K562 (cell line): Measurements from ENCODE around the gene TMOD3. TPM values are rescaled to one million over a fixed set of nuclear protein-coding genes. Genes with fewer than 3 reads are reported as not detected.
A peak's percentile ranks its signal among the peaks of the same experiment; 100 is the strongest.

Experiments used
- ATAC-seq: fragments of 200-7000 bp; cut with Tn5 transposase; 3 replicates; pipeline ENCODE4 v1.9.1; 2020; ENCODE audit warnings: moderate library complexity
- BruUV-seq: library from RNA; stranded (reverse); fragments of 400-500 nt; replicated peaks from 2 replicates; lab custom pipeline; 2021; lab: Mats Ljungman, UMichigan
- CTCF ChIA-PET: fragments of 300-600 bp; formaldehyde crosslinking; extraction: SDS; loops from one replicate; lab custom pipeline; 2021; ENCODE audit warnings: low intra/inter-chr PET ratio; lab: Yijun Ruan, JAX
- POLR2A ChIA-PET: fragments of 300-600, 350-650 bp; sonication (Branson Sonifier 250); formaldehyde crosslinking; extraction: SDS; loops from one replicate; lab custom pipeline; 2021; ENCODE audit warnings: antibody characterized with exemption, inconsistent platforms; lab: Yijun Ruan, JAX
- DNase-seq, 4 experiments: peaks; one replicate each; pipeline versions ENCODE4 v3.0.0 to v3.0.0-alpha.2; 2011 to 2018; ENCODE audit warnings: low spot score in 3 of 4, mixed read lengths in 3 of 4; ENCODE audit errors: extremely low read depth in 1 of 4
- FAIRE-seq: peaks from 2 replicates; lab custom pipeline; 2011; peaks lifted over from hg19 to GRCh38; lab: Jason Lieb, UNC
- H2AFZ ChIP-seq: 2 replicates; pipeline ENCODE4 v1.6.0; 2011; ENCODE audit warnings: low read depth, low read length, control low read depth, inconsistent platforms
- H3K27ac ChIP-seq: fragments of 200-600 bp; 3 replicates; pipeline ENCODE4 v1.8.0; 2011; ENCODE audit warnings: low read depth, mild to moderate bottlenecking, control low read depth, inconsistent platforms, low read length, moderate library complexity, mixed read lengths; ENCODE audit errors: extremely low read depth
- H3K27me3 ChIP-seq, 2 experiments: fragments of 300-600 bp in 1 of 2; 2 replicates in 1 of 2; 3 replicates in 1 of 2; pipeline versions ENCODE4 v1.6.0 to v1.8.0; 2011; ENCODE audit warnings: inconsistent platforms in 2 of 2, low read length in 2 of 2, mild to moderate bottlenecking in 1 of 2, mixed read lengths in 1 of 2, moderate library complexity in 1 of 2; ENCODE audit not compliant: control insufficient read depth in 2 of 2, insufficient read depth in 2 of 2
- H3K36me3 ChIP-seq: fragments of 300-600 bp; 3 replicates; pipeline ENCODE4 v1.8.0; 2011; ENCODE audit warnings: mild to moderate bottlenecking, low read length, inconsistent platforms; ENCODE audit not compliant: control insufficient read depth, insufficient read depth
- H3K4me1 ChIP-seq, 2 experiments: fragments of 200-600 bp in 1 of 2; replicated peaks in 1 of 2; 2 replicates in 1 of 2; 3 replicates in 1 of 2; pipeline versions ENCODE4 v1.5.1 to v1.8.0; 2011; ENCODE audit warnings: inconsistent platforms in 2 of 2, low read length in 2 of 2, mild to moderate bottlenecking in 1 of 2, mixed read lengths in 1 of 2, moderate library complexity in 1 of 2; ENCODE audit not compliant: control insufficient read depth in 2 of 2, insufficient read depth in 2 of 2
- H3K4me2 ChIP-seq: 2 replicates; pipeline ENCODE4 v1.6.1; 2011; ENCODE audit warnings: low read length, control low read depth, inconsistent platforms, mixed read lengths; ENCODE audit not compliant: insufficient read depth
- H3K4me3 ChIP-seq: fragments of 200-600 bp; sonication (generic), shearing (Covaris generic); 2 replicates; pipeline ENCODE4 v1.5.1; 2016; ENCODE audit warnings: control low read depth, inconsistent platforms
- H3K79me2 ChIP-seq: fragments of 200-600 bp; 3 replicates; pipeline ENCODE4 v1.8.0; 2011; ENCODE audit warnings: low read length, inconsistent platforms; ENCODE audit not compliant: control insufficient read depth, insufficient read depth
- H3K9ac ChIP-seq, 2 experiments: 2 replicates each; pipeline versions ENCODE4 v1.6.0 to v1.6.1; 2011; ENCODE audit warnings: low read depth in 2 of 2, low read length in 2 of 2, control low read depth in 1 of 2, inconsistent platforms in 1 of 2, mild to moderate bottlenecking in 1 of 2, mixed read lengths in 1 of 2; ENCODE audit not compliant: insufficient read depth in 1 of 2
- H3K9me1 ChIP-seq: one replicate; pipeline ENCODE4 v1.6.0; 2011; ENCODE audit warnings: inconsistent platforms, mild to moderate bottlenecking, low read length, moderate library complexity; ENCODE audit not compliant: control insufficient read depth, insufficient read depth
- H3K9me3 ChIP-seq: replicated peaks from 2 replicates; pipeline ENCODE4 v1.5.1; 2011; ENCODE audit warnings: low read depth, low read length, inconsistent platforms; ENCODE audit not compliant: control insufficient read depth, insufficient read depth
- H4K20me1 ChIP-seq: replicated peaks from 2 replicates; pipeline ENCODE4 v1.6.1; 2011; ENCODE audit warnings: low read length, inconsistent platforms, mixed read lengths; ENCODE audit not compliant: control insufficient read depth, insufficient read depth
- ARID1B ChIP-seq: fragments of 450-650 bp; IDR thresholded peaks from 2 replicates; pipeline ENCODE4 v1.6.1; 2016; ENCODE audit warnings: antibody characterized with exemption, mild to moderate bottlenecking, inconsistent platforms
- CEBPG ChIP-seq, 3 experiments: fragments of 200-800 bp in 1 of 3; sonication (Bioruptor generic) in 1 of 3; sonication (generic) in 1 of 3; formaldehyde crosslinking in 1 of 3; IDR thresholded peaks in 2 of 3; conservative IDR thresholded peaks in 1 of 3; 2 replicates each; pipeline versions ENCODE4 v1.6.1 to v1.8.0; 2016 to 2022; ENCODE audit warnings: missing compliant biosample characterization in 2 of 3, missing genetic modification characterization in 2 of 3, mild to moderate bottlenecking in 1 of 3, missing genetic modification reagents in 1 of 3
- FOS ChIP-seq: IDR thresholded peaks from 3 replicates; pipeline ENCODE4 v1.6.1; 2011; ENCODE audit not compliant: insufficient read length; ENCODE audit errors: extremely low read depth
- FOSL1 ChIP-seq: fragments of 200-800 bp; sonication (Bioruptor generic); conservative IDR thresholded peaks from 2 replicates; pipeline ENCODE4 v1.6.1; 2016; ENCODE audit warnings: missing genetic modification characterization, missing compliant biosample characterization
- GTF3C2 ChIP-seq: IDR thresholded peaks from 3 replicates; pipeline ENCODE4 v1.6.1; 2011; ENCODE audit warnings: borderline replicate concordance, mild to moderate bottlenecking, moderate library complexity; ENCODE audit not compliant: insufficient read length; ENCODE audit errors: extremely low read depth
- HES1 ChIP-seq: fragments of 450-650 bp; IDR thresholded peaks from 2 replicates; pipeline ENCODE4 v1.6.1; 2016; ENCODE audit warnings: low read depth, mild to moderate bottlenecking, moderate library complexity
- MEF2D ChIP-seq: conservative IDR thresholded peaks from 2 replicates; pipeline ENCODE4 v1.6.1; 2016; ENCODE audit warnings: low read depth, missing genetic modification characterization, missing compliant biosample characterization
- NFIC ChIP-seq: fragments of 450-650 bp; IDR thresholded peaks from 2 replicates; pipeline ENCODE4 v1.6.1; 2017; ENCODE audit warnings: mild to moderate bottlenecking, inconsistent platforms
- RFX1 ChIP-seq: fragments of 450-650 bp; IDR thresholded peaks from 2 replicates; pipeline ENCODE4 v1.6.1; 2016; ENCODE audit warnings: mild to moderate bottlenecking, moderate library complexity
- SFPQ ChIP-seq: fragments of 200-400 bp; formaldehyde crosslinking; IDR thresholded peaks from 2 replicates; pipeline ENCODE4 v1.6.1; 2017; ENCODE audit warnings: mild to moderate bottlenecking, low read depth, low read length, moderate library complexity
- ZNF639 ChIP-seq, 2 experiments: fragments of 200-800 bp in 1 of 2; sonication (Bioruptor generic) in 1 of 2; sonication (generic) in 1 of 2; formaldehyde crosslinking in 1 of 2; IDR thresholded peaks in 1 of 2; conservative IDR thresholded peaks in 1 of 2; 2 replicates each; pipeline versions ENCODE4 v1.5.0 to v1.6.1; 2016 to 2020; ENCODE audit warnings: missing compliant biosample characterization in 1 of 2, missing genetic modification characterization in 1 of 2, missing genetic modification reagents in 1 of 2
- ZNF644 ChIP-seq: fragments of 200-800 bp; sonication (Bioruptor generic); IDR thresholded peaks from 2 replicates; pipeline ENCODE4 v1.6.1; 2016; ENCODE audit warnings: low read depth, missing genetic modification characterization, missing compliant biosample characterization
- WGBS: fragments of 100-300 bp; shearing (Covaris generic); methylation state at CpG from one replicate; pipeline ENCODE4 v1.1.6; 2016; ENCODE audit warnings: low coverage, mixed read lengths; ENCODE audit not compliant: insufficient coverage; ENCODE audit errors: missing lambda C conversion rate; 5-methylcytosine and 5-hydroxymethylcytosine counted together
- in situ Hi-C: fragments of 300-500 bp; cut with MboI; formaldehyde crosslinking; loops from 4 replicates; pipeline ENCODE4 v1.15.0; 2018; ENCODE audit warnings: inconsistent platforms, mixed read lengths
- intact Hi-C: fragments of 100-400 bp; cut with micrococcal nuclease; formaldehyde crosslinking; loops from 2 replicates; pipeline ENCODE4 v1.14.2; 2022
- polyA plus RNA-seq, 8 experiments: library from polyadenylated mRNA; depleted of rRNA in 4 of 8; stranded (reverse) in 5 of 8; unstranded in 3 of 8; fragments of >200 nt; fragmentation: Nextera tagmentation in 2 of 8; fragmentation: Illumina TruSeq in 1 of 8; extraction: Ambion mirVana in 2 of 8; extraction: Trizol in 1 of 8; gene quantifications; 2 replicates each; pipeline versions ENCODE4 v1.2.1 to v1.2.3, GENCODE V29; 2011 to 2014; ENCODE audit warnings: inconsistent platforms in 1 of 8, missing spikeins in 1 of 8
- total RNA-seq, 7 experiments: library from RNA; depleted of rRNA in 6 of 7; stranded (reverse); fragments of >200 nt in 6 of 7; fragmentation: Illumina TruSeq in 2 of 7; extraction: Trizol in 2 of 7; gene quantifications; 2 replicates each; pipeline versions ENCODE4 v1.2.1 to v1.2.3, GENCODE V29; 2011 to 2021; ENCODE audit warnings: low replicate concordance in 1 of 7

The TMOD3 gene
- total and polyA plus RNA-seq, 9 of the 15 experiments (the other 6 are each of a cell fraction or from before 2014, with no cell fraction given) = 6.8 to 45.0 (median 30.9) TPM

- ChIA-PET CTCF (no interaction called here), POLR2A (interaction anchor here (0.7 to 1.0 kb wide), 3 partner anchors 8 to 54 kb away, joined by 3 read pairs; no protein-coding TSS in a partner anchor)
- no peaks in the 10 kb centered on the region for H3K27me3 ChIP-seq
- no peak overlapping the region for H3K4me2 ChIP-seq
- peaks cover 4 to 54% of the 10 kb centered on the region in 2 experiments for H3K4me1 ChIP-seq
- no peaks in the 10 kb centered on the region for H3K9me3 ChIP-seq
- H3K4me3 ChIP-seq = no peak overlapping the region
- FAIRE-seq (peak; percentile 76), ATAC-seq (no peak), DNase-seq (peak in 2 of 4 experiments; percentile 22 to 68)
- H3K79me2 ChIP-seq = peaks cover 94% of the 10 kb centered on the region
- H3K27ac ChIP-seq = peak overlapping the region; percentile 32; the same call in 1 of the 3 replicates
- 14% methylated on average over 3 of the region's 3 CpGs for WGBS
- intact Hi-C loops (no loop called here), in situ Hi-C loops (no loop called here)
- H2AFZ ChIP-seq = no peak overlapping the region
- H3K9ac ChIP-seq = no peak overlapping the region
- no TSS peak for BruUV-seq
- H3K36me3 ChIP-seq = no peaks in the 10 kb centered on the region
- peaks cover 24% of the 10 kb centered on the region for H4K20me1 ChIP-seq
- no peaks in the 10 kb centered on the region for H3K9me1 ChIP-seq
- peak; percentile 91 for TF ChIP-seq NFIC
- TF ChIP-seq ZNF644 (tag) = no peak
- peak; percentile 13 for TF ChIP-seq FOS
- no peak for TF ChIP-seq SFPQ
- TF ChIP-seq FOSL1 (tag) = peak; percentile 87
- TF ChIP-seq CEBPG (CRISPR knock-in tag; IDR thresholded peaks at IDR 0.05) = no peak
- TF ChIP-seq CEBPG (tag; conservative IDR thresholded peaks at IDR 0.05 in 1 of 2, IDR thresholded peaks at IDR 0.05 in 1 of 2) = 0 out of 4 replicates have a peak, but pooled peaks of 1 of the 2 experiments have one; percentile 17
- no peak for TF ChIP-seq RFX1
- TF ChIP-seq HES1 = no peak
- TF ChIP-seq ZNF639 (CRISPR knock-in tag; conservative IDR thresholded peaks at IDR 0.05 in 1 of 2, IDR thresholded peaks at IDR 0.05 in 1 of 2) = peak in 1 of 2 experiments; percentile 35; a peak in 1 of 4 replicates
- peak; percentile 79 for TF ChIP-seq ARID1B
- TF ChIP-seq MEF2D (tag) = 0 out of 2 replicates have a peak, but pooled peaks have one; percentile 31
- TF ChIP-seq GTF3C2 = no peak
These were observed 17.2 kb downstream of the TMOD3 start for GRCh38 chr15:51846463-51847230.
